DMS53 treated with DMSO at 0.1 percent for 48 hours (cell line): ENCODE results near the gene MTMR10.

Experiments used
- DNase-seq: peaks from one replicate; lab custom pipeline; 2025; ENCODE audit not compliant: unreplicated experiment; lab: John Stamatoyannopoulos, UW

The MTMR10 gene

GRCh38 chr15:31013863-31014607, 22.6 kb upstream of the MTMR10 start:
- peak; percentile 6 for DNase-seq

GRCh38 chr15:31012455-31012854, 21.0 kb upstream of the MTMR10 start:
- no peak for DNase-seq

- DNase-seq = no peak
Observed at GRCh38 chr15:31010036-31010435, 18.6 kb upstream of the MTMR10 start.

GRCh38 chr15:31005660-31006059, 14.2 kb upstream of the MTMR10 start:
- DNase-seq = no peak

GRCh38 chr15:31004220-31004733, 12.8 kb upstream of the MTMR10 start:
- no peak for DNase-seq

- DNase-seq = no peak
Observed at GRCh38 chr15:31001702-31002101, 10.3 kb upstream of the MTMR10 start.

GRCh38 chr15:30999729-31000128, 8.3 kb upstream of the MTMR10 start:
- no peak for DNase-seq

- DNase-seq = no peak
Observed at GRCh38 chr15:30997270-30997669, 5.8 kb upstream of the MTMR10 start.

- peak; percentile 22 for DNase-seq
Observed at GRCh38 chr15:30992249-30992864, 929 bp upstream of the MTMR10 start.

- DNase-seq = no peak
Observed at GRCh38 chr15:30990446-30991254, 778 bp downstream of the MTMR10 start.

GRCh38 chr15:30990036-30990435, 1.4 kb downstream of the MTMR10 start:
- no peak for DNase-seq

GRCh38 chr15:30985081-30985531, 6.3 kb downstream of the MTMR10 start:
- no peak for DNase-seq

GRCh38 chr15:30984542-30984941, 6.9 kb downstream of the MTMR10 start:
- no peak for DNase-seq

GRCh38 chr15:30984118-30984517, 7.3 kb downstream of the MTMR10 start:
- DNase-seq = no peak

GRCh38 chr15:30979457-30979856, 12.0 kb downstream of the MTMR10 start:
- DNase-seq = no peak

GRCh38 chr15:30978328-30978727, 13.1 kb downstream of the MTMR10 start:
- DNase-seq = no peak

GRCh38 chr15:30974112-30974511, 17.3 kb downstream of the MTMR10 start:
- no peak for DNase-seq

- no peak for DNase-seq
Observed at GRCh38 chr15:30973379-30973778, 18.0 kb downstream of the MTMR10 start.

GRCh38 chr15:30969724-30970123, 21.7 kb downstream of the MTMR10 start:
- DNase-seq = no peak

GRCh38 chr15:30963681-30964080, 27.7 kb downstream of the MTMR10 start:
- DNase-seq = no peak

GRCh38 chr15:30962659-30963058, 28.8 kb downstream of the MTMR10 start:
- DNase-seq = no peak

GRCh38 chr15:30962079-30962478, 29.3 kb downstream of the MTMR10 start:
- DNase-seq = no peak
